Right ventricle myocardium inferior (tissue), 1 donor: Measurements from ENCODE around the gene RAI1. TPM values are rescaled to one million over a fixed set of nuclear protein-coding genes. Genes with fewer than 3 reads are reported as not detected.

Source experiments
- ATAC-seq: fragments of 200-7000 bp; cut with Tn5 transposase; one replicate; pipeline ENCODE4 v1.9.1; 2020; ENCODE audit warnings: mild to moderate bottlenecking, moderate library complexity
- DNase-seq: peaks from one replicate; pipeline ENCODE4 v3.0.0; 2021; ENCODE audit errors: missing footprints
- intact Hi-C: fragments of 100-400 bp; cut with DNase I; formaldehyde crosslinking; loops from one replicate; pipeline ENCODE4 v1.11.0; 2022
- total RNA-seq: library from RNA; stranded (reverse); fragmentation: NEBNext Ultra II Directional; extraction: Animal tissue kit (Norgen Biotek cat#: 25700); gene quantifications from one replicate; pipeline ENCODE4 v1.2.1, GENCODE V29; 2021
- donor health status: DM: no; HTN: yes; CAD: no; lungs with severe emphysema.

RAI1 gene
- total RNA-seq, 1 donor from 2014 or later: 31.9 TPM

DNA sequence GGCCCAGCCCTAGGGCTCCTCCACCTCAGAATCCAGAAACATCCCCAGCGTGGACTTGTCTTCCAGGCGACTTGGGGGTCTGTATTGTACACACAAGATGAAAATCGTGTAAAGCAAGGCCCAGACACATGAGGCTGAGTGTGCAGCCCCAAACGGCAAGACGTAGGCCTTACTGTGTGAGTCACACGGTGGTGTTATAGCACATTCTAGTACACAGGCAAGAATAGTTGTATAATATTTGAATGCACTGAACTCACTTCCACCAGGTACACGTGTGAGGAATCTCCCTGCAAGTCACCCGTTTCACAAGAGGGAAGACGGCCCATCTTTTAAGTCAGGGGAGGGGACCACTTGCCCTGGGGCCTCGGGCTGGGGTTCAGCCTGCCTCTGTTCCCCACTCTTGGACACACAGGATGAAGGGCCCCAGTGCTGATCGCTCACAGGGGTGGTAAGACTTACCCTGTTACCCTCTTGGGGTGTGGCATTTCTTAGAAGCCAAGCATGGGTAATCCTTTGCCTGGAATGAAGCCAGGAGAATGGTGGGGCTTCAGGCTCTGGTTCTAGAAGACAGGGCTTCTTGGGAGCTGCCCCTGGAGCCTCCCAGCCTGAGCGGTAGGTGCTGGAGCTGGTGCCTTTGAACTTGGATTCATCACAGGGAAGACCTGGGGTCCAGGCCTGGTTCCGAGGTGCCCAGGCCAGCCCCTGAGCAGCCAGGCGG is 84.3 kb downstream of the RAI1 start:
- DNase-seq: no peak
- intact Hi-C loops: no loop called here
- no peak for ATAC-seq

DNA sequence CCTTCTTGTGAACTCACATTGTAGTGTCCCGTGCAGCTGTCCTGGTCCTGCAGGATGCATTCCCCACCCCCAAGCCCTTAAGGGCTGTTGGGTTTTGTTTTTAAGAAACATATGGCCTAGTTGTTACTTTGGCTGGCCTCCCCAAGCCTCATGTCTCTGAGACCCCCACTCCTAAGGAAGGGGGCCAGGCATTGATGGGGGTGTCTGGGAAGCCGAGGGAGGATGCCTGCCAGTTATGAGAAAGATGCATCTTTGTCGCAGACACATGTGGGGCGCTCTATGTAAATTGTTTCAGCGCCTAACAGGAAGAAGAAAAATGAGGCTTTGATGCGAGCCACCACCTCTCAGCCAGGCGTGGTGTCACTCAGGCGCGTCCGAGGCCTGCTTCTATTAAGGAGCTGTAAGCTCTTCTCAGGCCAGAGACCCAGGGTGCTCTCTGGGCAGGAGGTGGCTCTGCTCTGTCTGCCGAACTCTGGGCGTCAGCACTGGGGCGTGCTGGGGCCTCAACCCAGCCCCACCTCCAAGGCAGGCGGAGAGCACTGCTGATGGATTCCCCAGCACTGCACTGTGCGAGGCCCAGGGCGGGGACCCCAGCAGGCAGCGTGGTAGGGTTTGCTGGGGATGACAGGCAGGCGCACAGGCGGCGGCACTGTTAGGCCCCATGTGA is 85.0 kb downstream of the RAI1 start:
- intact Hi-C loops: no loop called here
- ATAC-seq: peak; percentile 12
- DNase-seq: no peak

DNA sequence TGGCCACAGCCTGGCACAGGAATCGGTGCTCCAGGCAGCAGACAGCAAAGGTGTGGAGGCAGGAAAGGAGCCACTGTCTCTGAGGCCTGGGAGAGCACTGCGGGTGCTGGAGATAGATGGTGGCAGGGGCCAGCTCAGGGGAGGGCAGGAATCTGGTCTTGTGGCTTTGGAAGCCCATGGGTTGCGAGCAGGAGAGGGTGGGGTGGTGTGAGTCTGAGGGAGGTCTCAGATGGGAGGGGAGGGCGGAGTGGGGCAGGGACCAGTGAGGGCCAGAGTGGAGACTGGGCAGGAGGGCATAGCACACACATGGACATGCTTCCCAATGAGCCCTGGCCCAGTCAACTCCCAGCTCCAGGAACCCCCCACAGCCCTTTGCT is 85.5 kb downstream of the RAI1 start:
- no peak for ATAC-seq
- intact Hi-C loops: no loop called here
- no peak for DNase-seq

DNA sequence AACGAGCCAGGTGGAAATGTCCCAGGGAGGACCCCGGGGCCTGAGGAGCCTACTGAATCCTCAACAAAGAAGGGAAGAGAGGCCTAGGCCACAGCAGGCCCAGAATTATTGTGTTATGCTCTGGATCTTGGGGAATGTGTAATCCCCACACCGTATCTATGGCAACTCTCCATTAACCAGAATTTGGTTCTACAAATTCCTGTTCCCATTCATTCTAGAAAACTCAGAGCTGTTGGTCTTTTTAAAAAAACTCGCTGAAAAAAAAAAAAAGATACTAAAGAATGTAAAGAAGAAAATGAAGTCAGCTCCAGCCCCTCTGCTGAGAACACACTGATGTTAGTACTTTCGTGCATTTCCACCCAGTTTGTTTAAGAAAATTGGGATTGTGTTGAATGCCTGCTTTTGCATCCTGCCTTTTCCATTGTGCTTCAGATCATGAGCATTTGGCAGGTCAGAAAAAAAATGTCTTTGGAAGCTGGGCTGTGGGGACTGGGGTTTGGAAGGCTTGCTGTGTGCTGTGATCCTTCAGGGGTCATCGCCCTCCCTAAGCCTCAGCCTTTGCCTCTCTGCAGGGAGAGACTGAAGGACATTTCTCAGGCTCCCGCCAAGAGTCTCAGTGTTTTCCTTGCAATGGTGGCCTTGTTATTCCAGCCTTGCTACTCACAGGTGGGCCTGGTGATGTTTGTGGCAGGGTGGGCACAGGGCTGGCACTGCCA is 86.1 kb downstream of the RAI1 start:
- ATAC-seq (no peak), DNase-seq (no peak)
- intact Hi-C loops: no loop called here

DNA sequence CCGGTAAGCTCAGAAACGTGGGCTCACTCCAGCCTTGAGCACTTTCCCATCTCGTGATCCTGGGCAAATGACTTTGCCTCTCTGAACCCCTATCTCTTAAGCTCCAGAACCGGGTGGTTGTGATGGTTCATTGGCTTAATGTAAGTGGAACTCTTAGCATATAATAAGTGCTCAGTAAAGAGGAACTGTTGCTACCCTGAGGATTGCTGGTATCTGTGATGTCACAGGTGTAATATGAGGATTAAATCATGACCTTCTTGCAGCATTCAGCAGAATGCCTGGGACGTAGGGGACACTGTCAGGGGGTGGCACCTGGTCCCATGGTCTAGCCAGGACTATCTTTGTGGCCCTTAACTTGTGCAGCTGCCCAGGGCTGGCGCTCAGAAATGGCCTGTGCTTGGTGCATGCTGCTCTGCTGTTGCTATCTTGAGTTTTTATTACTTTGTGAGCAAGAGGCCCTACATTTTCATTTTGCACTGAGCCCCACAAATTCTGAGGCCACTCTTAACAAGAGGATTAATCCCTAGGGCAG is 86.7 kb downstream of the RAI1 start:
- no peak for DNase-seq
- no peak for ATAC-seq
- intact Hi-C loops: no loop called here

DNA sequence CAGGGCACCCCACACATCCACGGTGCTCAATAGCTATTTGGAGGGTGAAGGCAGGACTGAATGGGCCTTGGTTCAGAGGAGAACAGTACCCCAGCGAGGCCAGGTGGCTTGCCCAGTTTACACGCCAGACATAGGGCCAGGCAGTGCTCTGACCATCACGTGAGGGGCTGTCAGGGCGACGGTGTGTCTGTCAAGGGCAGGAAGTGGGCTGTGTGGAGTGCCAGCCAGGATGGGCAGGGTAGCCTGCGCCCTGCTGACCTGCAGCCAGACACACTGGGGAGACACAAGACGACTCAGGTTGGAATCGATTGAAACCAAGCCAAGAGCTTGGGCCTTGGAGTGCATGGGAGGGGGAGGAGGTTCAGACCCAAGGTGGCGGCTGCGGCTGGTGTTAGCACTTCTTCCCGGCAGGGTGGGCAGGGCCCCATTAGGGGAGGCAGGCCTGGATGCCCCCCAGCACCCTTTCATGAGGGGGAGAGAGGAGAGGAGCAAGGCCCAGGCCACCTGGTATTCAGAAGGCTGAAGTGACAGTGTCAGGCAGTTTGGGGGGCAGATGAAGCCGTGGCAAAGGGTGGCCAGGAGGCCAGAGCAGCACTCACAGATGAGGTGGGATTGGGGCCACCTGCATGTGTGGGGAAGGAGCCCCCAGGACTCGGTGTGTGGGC is 87.3 kb downstream of the RAI1 start:
- intact Hi-C loops: no loop called here
- ATAC-seq (peak; percentile 33), DNase-seq (no peak)

DNA sequence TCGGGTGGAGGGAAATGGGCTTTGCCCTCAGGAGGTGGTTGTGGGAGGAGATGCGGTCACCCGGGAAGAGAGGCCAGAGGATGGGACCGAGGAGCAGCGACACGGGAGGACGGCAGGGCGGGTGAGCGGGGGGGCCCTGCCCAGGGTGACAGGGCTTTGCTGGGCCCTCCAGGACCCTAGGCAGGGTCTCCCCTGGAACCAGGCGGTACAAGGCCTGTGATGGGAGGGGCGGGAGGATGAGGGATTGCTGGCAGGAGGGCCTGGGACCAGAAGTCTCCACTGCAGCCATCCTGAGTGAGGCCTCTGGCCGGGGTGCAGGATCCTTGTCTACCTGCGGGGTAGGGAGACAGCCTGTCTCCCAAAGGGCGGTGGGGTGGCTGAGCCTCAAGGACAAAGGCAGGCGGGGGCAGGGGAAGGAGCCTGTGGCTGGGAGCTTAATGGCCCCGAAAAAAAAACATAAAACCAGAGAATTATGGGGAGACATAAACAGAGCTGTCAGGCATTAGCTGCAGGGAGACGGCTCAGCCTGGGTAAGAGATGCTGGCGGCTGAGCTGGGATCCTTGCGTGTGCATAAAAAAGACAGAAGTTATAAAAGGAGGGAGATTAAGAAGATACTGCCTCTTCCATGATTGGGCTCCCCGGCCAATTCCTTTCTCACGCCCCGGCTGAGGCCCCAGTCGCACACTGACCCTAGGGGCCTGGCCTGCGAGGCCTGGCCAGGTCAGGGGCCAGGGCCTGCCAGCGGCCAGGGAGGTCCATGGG is 88.8 kb downstream of the RAI1 start:
- ATAC-seq: no peak
- no peak for DNase-seq
- intact Hi-C loops: no loop called here

DNA sequence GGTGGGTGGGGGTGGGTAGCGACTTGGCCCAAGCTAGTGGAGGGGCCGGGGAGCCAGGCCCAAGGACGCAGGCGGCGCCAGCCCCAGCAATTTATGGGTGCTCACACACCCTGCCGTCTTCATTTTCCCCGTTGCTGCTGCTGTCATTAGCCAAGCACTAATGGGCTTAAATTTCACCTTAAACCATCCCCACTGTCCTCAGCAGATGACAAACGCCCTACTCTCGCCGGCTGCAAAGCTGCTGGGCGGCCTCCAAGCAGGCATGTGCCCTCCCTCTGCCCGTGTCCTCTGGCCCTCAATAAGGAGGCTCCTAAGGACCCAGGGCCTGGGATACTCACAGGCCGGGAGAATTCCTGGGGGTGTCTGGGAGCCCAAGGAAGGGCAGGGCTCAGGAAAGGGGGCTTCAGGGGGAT is 89.4 kb downstream of the RAI1 start:
- peak; percentile 47 for ATAC-seq
- DNase-seq: no peak
- intact Hi-C loops: no loop called here

DNA sequence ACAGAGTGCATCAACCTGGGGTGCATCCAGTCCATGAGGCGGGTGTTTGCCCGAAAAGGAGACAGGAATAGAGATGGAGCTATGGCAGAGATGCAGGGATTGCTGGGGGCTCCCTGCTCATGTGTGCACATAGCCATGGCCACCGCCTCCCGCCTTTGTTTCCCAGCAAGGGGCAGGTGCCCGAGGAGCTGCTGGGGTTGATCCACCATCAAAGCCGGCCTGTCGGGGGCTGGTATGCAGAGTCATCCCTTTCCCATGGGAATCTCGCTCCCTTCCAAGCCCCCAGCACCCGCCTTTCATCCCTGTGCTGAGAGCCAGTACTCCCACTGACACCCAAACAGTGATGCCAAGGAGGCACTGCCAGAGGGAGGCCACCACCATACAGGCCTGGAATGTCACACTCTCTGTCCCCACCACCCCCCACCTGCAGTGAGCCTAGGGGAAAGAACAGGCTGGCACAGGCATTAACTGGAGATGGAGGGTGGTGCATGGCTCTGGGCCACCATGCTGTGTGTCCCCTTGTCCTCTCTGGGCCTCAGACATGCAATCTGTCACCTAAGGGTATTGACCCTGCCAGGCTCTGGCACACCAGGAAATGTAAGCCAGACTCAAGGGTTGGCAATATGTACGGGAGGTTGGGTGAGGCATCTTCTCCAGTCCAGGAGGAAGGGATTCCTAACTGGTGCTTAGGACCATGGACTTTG is 90.4 kb downstream of the RAI1 start:
- intact Hi-C loops: loop anchor here (2.0 kb wide), 1 partner anchor 15 kb away; no protein-coding TSS in a partner anchor
- no peak for ATAC-seq
- DNase-seq: no peak

DNA sequence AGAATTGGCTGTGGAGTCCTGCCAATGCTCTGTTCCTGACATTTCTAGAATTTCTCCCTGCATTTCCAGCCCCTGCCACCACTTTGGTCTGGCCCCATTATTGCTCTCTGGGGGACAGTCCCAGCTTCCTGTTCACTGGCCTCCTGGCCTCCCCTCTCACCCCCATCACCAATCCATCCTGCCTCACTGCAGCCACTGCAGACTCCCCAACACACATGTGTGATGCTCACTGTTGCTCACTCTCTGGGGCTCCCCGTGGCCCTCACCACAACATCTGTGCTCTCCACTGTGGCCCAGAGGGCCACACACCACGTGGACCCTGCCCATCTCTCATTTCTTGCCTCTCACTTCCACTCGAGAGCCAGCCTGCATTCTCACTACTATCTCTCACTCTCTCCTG is 91.0 kb downstream of the RAI1 start:
- DNase-seq: no peak
- no peak for ATAC-seq
- intact Hi-C loops: loop anchor here (2.0 kb wide), 1 partner anchor 15 kb away; no protein-coding TSS in a partner anchor

DNA sequence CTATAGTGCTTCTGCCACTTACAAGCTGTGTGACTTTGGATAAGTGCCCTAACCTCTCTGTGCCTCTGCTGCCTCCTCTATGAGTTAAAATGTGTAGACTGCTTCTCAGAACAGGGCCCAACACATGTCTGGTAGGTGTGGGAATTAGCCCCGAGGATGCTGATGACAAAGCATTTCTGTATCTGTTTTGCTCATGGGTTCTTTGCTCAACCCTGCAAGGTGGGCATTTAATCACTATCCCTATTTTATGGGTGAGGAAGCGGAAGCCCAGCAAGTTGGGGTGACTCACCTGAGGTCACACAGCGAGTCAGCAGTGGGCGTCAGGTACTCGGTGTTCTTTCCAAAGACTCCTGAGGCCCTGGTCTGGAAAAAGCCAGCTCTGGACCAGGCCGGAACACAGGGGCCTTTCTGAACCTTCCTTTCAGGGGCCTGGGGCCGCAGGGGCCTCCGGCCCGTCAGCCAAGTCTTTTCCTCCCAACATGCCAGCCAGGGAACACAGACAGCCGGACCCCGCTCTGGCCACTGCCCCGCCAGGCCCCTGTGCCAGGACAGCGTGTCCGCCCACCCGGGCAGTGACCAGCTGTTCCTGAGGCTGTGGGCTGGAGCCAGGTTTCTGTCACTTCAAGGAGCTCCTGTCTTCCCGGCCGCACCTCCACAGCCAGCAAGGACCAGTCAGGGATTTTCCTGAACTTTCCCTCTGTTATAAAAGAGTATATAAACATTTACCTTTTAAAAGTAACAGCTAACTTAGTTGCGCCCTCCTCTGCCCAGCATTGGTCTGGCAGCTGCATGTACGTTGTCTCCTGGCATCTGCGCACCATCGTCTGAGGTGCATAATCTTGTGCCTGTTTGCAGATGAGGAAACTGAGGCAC is 93.0 kb downstream of the RAI1 start:
- ATAC-seq (peak; percentile 14), DNase-seq (no peak)
- intact Hi-C loops: no loop called here

DNA sequence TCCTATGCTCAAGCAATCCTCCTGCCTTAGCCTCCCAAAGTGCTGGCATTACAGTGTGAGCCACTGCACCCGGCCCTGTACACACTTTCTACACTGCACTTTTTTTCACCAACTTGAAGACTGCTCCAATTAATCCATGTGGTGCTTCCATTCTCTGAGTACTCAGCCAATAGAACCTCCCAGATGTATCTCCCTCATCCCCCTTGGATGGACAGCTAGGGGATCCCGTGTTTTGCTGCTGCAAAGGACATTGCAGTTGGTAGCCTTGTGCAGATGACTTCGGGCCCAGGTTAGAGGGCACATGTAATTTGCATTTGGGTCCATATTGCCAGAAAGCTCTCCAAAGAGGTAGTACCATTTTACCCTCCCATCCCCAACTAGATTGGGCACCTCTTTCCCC is 95.6 kb downstream of the RAI1 start:
- DNase-seq (no peak), ATAC-seq (no peak)
- intact Hi-C loops: no loop called here

DNA sequence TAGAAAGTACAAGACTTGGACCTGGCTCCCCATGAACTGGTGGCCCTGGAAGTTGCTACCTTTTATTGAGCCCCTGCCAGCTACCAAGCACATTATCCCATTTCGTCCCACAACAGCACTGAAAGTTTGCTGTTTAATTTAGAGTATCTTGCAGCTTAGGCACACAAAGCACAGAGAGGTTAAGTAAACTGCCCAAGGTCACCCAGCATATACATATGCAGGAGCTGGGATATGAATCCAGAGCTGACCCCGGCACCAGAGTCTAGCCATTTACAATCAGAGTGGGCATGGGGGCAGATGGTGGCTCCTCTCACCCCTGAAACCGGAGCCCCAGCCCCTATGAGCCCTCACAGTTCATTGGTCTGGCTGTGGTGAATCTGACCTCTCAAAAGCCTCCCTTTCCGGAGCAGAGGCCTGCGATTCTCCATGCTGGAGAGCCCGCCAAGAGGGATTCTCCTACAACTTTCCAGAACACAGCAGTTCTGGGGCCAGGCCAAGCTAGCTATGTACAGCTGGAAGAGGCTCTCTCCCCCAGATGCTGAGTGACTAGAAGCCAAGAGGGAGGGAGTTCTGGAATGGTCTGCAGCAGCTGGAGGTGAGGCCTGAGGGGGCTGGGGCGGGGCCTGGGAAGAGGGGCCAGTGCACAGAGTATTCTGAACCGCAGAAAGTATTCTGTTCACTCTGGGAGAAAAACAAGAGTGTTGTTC is 97.2 kb downstream of the RAI1 start:
- ATAC-seq: peak; percentile 51
- intact Hi-C loops: no loop called here
- DNase-seq: peak; percentile 91

DNA sequence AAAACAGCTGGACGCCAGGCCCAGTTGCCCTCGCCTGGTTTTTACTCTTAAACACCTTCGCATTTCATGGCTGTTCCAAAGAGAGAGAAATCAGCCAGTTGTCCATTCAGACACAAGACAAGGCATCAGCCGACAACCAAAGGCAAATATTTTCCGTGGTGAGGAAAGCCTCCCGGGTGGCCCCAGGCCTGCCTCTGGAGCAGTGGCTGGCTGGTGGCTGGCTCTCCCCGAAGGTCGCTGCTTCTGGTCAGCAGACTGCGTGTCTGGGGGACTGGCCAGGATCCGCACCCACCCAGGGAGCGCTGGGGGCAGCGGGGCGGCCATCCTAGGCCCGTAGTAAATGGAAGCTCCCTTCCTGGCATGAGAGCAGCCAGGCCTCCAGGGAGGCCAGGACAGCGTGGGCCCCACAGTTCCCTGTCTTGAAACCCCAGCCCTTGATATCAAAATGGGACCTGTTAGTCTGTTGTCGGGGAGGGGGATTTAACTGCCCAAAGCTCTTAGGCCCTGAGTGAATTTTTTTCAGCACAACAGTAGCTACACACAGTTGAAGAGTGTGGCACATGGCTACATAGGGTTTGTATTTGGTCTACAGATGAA is 97.9 kb downstream of the RAI1 start:
- DNase-seq (no peak), ATAC-seq (peak; percentile 9)
- intact Hi-C loops: no loop called here

DNA sequence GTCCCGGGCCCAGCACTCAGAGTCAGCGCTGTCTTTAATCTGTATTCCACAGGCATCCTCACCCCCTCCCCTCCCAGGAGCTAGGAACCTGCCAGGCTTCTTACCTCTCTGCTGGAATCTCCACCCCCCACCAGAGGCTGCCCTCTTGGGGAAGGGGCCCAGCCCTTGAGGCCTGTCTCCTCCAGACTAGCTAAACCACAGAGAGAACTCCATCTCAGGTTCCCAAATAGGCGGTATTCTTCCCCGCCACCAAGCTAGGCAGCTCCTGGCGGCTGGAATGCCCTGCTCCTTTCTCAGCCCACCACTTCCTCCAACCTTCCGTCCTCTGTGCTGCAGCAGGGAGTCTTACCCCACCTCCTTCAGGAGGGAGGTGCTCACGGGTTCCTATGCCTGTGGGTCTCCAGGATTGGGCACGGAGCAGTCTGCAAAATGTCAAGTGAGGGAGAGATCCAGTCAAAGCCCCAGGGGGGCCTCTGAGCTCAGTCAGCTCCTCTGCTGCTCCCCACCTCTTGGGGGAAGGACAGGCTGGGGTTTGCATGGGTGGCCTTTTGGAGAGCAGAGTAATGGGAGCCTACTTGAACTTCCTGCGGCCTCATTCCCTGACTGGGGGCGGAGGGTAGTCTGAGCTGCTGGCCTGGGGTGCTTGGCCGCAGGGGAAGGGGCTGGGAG is 99.8 kb downstream of the RAI1 start:
- intact Hi-C loops: no loop called here
- ATAC-seq (no peak), DNase-seq (no peak)
